ENCODE measurements around the gene ZNF777. TPM values are rescaled to one million over a fixed set of nuclear protein-coding genes. Genes with fewer than 3 reads are reported as not detected.
"Not testable (repeated sequence)": the region's sequence is repeated elsewhere in the genome, so short reads cannot be mapped to it uniquely, and the experiment has no call there.

Gene ZNF777
- total and polyA plus RNA-seq, 5 experiments from 2014 or later, result 1.1 to 18.9 (median 3.6) TPM

DNA sequence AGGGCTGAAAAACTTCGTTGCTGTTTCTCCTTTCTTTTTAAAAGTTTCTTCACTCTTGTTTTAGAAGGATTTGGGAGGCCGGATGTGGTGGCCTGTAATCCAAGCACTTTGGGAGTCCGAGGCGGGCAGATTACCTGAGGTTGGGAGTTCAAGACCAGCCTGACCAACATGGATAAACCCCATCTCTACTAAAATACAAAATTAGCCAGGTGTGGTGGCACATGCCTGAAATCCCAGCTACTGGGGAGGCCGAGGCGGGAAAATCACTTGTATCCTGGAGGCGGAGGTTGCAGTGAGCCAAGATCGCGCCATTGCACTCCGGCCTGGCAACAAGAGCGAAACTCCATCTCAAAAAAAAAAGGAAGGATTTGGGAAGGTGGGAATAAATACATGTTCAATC lies 14.8 kb downstream of the ZNF777 start:
- ATAC-seq, H3K27me3 Mint-ChIP-seq, H3K4me1 Mint-ChIP-seq, H3K27ac Mint-ChIP-seq, H3K4me3 Mint-ChIP-seq, DNase-seq, H3K9me3 Mint-ChIP-seq: not testable (repeated sequence)
- H3K36me3 Mint-ChIP-seq, result peaks cover 0 to 73% (median 34%) of the 10 kb centered on the region in 3 donors
- POLR2A ChIA-PET, result interaction anchor here (1.4 kb wide), 1 partner anchor 24 kb away, joined by 3 read pairs; no protein-coding TSS in a partner anchor

DNA sequence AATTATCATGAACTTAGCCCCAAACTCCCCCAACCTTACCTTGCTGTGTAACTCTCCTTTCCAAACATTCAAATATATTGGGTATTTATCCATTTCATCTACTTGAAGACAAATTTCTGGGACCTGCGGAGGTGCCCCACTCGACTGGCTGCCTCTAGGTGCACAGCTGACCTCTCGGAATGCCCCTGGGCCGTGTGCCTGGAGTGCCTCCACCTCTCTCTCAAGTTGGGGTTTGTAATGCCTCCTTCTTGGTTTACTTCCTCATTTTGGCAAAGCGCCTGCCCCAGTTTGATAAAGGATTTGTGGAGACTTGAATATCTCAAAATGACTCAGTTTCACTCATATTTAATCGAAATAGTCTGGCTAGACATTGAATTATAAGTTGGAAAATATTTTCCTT lies 16.6 kb downstream of the ZNF777 start:
- peak overlapping the region in 1 of 10 donors; percentile 52 for H3K27ac Mint-ChIP-seq
- no peaks in the 10 kb centered on the region for H3K9me3 Mint-ChIP-seq
- H3K36me3 Mint-ChIP-seq, result peaks cover 0 to 62% (median 21%) of the 10 kb centered on the region in 3 donors
- peaks cover 5 to 11% (median 8%) of the 10 kb centered on the region in 4 donors for H3K4me1 Mint-ChIP-seq
- DNase-seq (no peak), ATAC-seq (no peak)
- POLR2A ChIA-PET, result no interaction called here
- no peak overlapping the region for H3K4me3 Mint-ChIP-seq
- H3K27me3 Mint-ChIP-seq, result no peaks in the 10 kb centered on the region

DNA sequence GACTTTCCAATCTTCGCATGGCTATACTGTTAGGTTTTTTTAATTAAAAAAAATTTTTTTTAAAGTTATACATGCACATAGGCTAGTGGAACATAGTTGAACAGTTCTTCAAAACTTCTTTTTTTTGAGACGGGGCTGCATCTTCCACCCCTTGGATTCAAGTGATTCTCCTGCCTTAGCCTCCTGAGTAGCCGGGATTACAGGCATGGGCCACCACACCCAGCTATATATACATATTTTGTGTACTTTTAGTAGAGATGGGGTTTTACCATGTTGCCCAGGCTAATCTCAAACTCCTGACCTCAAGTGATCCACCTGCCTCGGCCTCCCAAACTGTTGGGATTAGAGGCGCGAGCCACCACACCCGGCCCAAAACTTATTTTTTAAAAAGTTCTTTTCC lies 17.3 kb downstream of the ZNF777 start:
- H3K27ac Mint-ChIP-seq, result peak overlapping the region in 1 of 10 donors; percentile 12
- H3K36me3 Mint-ChIP-seq, result peaks cover 0 to 57% (median 16%) of the 10 kb centered on the region in 3 donors
- DNase-seq, result no peak

DNA sequence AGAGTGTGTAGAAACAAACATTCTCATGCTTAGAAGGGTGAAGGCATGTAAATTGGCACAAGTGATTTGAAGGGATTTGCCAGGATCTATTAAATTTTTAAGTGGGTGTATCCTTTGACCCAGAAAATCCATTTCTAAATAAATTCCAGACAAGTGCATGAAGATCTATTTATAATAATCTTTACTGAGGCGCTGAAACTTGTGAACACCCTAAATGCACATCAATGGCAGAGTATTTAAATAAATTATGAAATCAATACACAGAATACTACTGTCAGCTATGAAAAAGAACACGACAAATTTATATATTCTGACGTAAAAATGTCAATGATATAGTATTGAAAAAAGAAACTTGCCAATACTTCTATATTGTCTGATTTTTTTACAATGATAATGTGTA lies 17.9 kb downstream of the ZNF777 start:
- Mint-ChIP-seq H3K27me3 (no peaks in the 10 kb centered on the region), H3K4me1 (peaks cover 5 to 14% (median 8%) of the 10 kb centered on the region in 4 donors), H3K36me3 (peaks cover 0 to 59% (median 16%) of the 10 kb centered on the region in 3 donors), H3K27ac (no peak overlapping the region), H3K4me3 (no peak overlapping the region), H3K9me3 (no peaks in the 10 kb centered on the region)
- POLR2A ChIA-PET, result interaction anchor here (0.6 kb wide), 1 partner anchor 288 kb away, joined by 3 read pairs; no protein-coding TSS in a partner anchor
- no peak for DNase-seq
- ATAC-seq, result no peak

More for the DNA sequence above, 17.3 kb downstream of the ZNF777 start:
- H3K4me1 Mint-ChIP-seq, result peaks cover 5 to 14% (median 8%) of the 10 kb centered on the region in 4 donors
- ATAC-seq, result no peak
- no peaks in the 10 kb centered on the region for H3K9me3 Mint-ChIP-seq
- POLR2A ChIA-PET, result no interaction called here
- no peaks in the 10 kb centered on the region for H3K27me3 Mint-ChIP-seq
- no peak overlapping the region for H3K4me3 Mint-ChIP-seq

DNA sequence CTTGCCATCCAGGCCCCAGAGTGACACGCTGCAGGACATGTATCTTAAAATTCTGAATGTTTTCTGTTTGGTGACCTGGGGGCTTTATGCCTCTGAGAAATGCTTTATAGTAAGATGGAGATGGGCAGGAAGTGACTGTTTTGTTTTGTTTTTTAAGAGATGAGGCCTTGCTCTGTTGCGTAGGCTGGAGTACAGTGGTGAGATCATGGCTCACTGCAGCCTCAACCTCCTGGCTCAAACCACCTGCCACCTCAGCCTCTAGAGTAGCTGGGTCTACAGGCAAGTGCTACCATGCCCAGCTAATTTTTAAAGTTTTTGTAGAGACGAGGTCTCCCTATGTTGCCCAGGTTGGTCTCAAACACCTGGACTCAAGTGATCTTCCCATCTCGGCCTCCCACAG lies 20.6 kb downstream of the ZNF777 start:
- H3K27ac Mint-ChIP-seq, result peak overlapping the region in 2 of 10 donors; percentile 46 to 60
- H3K4me3 Mint-ChIP-seq, result no peak overlapping the region
- no peaks in the 10 kb centered on the region for H3K9me3 Mint-ChIP-seq
- POLR2A ChIA-PET, result no interaction called here
- DNase-seq (no peak), ATAC-seq (peak in 1 of 2 donors; percentile 32)
- H3K36me3 Mint-ChIP-seq, result peaks cover 0 to 52% (median 15%) of the 10 kb centered on the region in 3 donors
- H3K4me1 Mint-ChIP-seq, result peaks cover 5 to 14% (median 8%) of the 10 kb centered on the region in 4 donors
- H3K27me3 Mint-ChIP-seq, result no peaks in the 10 kb centered on the region

DNA sequence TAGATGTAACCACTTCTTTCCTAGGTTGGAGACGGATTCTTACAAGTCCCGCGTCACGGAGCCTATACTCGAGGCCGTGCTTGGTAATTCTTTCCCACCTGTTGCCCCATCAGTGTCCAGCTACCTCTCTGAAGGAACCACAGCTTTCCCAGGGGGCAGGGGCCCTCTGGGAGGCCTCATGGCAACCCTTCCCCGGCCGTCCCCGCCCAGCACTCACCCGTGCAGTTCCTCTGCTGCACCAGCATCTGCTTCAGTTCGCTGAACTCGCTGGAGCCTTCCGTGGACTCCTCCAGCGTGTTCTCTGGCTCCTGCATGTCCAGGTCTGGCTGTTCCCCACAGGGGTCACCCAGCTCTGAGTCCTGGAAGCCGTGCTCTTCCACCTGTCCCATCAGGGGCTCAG lies 24.5 kb downstream of the ZNF777 start:
- DNase-seq, result no peak
- Mint-ChIP-seq H3K27ac (peak overlapping the region in 1 of 10 donors; percentile 53), H3K36me3 (peaks cover 0 to 62% (median 36%) of the 10 kb centered on the region in 3 donors), H3K4me1 (peaks cover 5 to 14% (median 7%) of the 10 kb centered on the region in 4 donors), H3K9me3 (no peaks in the 10 kb centered on the region), H3K27me3 (no peaks in the 10 kb centered on the region), H3K4me3 (no peak overlapping the region)
- POLR2A ChIA-PET, result interaction anchor here (0.9 kb wide), 1 partner anchor 15 kb away, joined by 3 read pairs; no protein-coding TSS in a partner anchor
- ATAC-seq, result no peak

DNA sequence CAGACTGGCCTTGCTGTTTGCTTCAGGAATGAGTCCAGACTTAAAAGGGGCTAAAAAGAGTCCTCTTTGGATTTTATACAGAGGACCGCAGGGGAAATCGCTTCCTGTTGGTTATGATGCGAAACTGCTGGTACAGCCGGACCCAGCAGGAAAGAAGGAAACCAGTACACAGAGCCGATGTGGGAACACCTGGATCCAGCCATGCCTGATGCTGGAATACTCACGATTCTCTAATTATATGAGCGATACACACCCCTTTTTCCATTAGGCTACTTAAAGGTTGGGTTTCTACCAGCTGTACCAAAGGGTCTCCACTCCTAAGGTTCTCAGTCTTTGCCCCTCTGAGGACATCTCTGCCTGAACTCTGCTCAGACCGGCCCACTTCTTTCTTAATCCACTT lies 27.7 kb downstream of the ZNF777 start:
- H3K27me3 Mint-ChIP-seq, result no peaks in the 10 kb centered on the region
- POLR2A ChIA-PET, result no interaction called here
- peaks cover 0 to 67% (median 38%) of the 10 kb centered on the region in 3 donors for H3K36me3 Mint-ChIP-seq
- peaks cover 0 to 12% (median 5%) of the 10 kb centered on the region in 4 donors for H3K4me1 Mint-ChIP-seq
- DNase-seq, result no peak
- H3K9me3 Mint-ChIP-seq, result no peaks in the 10 kb centered on the region
- no peak for ATAC-seq
- H3K27ac Mint-ChIP-seq, result peak overlapping the region in 2 of 10 donors; percentile 18 to 48
- H3K4me3 Mint-ChIP-seq, result no peak overlapping the region

DNA sequence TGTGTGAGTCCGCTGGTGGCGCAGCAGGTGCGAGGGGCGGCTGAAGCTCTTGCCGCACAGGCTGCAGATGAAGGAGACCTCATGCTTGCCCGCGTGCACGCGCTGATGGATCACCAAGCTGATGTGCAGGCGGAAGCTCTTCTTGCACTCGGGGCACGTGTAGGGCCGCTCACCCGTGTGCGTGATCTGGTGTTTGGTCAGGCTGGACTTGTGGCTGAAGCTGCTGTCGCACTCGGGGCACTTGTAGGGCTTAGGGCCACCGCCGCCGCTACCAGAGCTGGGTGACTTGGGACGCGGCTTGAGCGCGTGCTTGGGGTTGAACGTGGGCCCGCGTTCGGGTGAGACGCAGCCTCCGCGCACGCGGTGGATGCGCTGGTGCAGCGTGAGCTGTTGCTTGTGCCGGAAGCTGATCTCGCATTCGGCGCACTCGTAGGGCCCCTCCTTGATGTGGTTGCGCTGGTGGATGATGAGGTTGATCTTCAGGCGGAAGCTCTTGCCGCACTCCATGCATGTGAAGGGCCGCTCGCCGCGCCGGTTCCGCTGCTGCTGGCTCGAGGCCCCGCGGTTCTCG lies 28.7 kb downstream of the ZNF777 start:
- H3K27ac Mint-ChIP-seq, result peak overlapping the region in 1 of 10 donors; percentile 24
- H3K9me3 Mint-ChIP-seq, result no peaks in the 10 kb centered on the region
- ATAC-seq, result no peak
- no peaks in the 10 kb centered on the region for H3K27me3 Mint-ChIP-seq
- no peak overlapping the region for H3K4me3 Mint-ChIP-seq
- peaks cover 0 to 10% (median 5%) of the 10 kb centered on the region in 4 donors for H3K4me1 Mint-ChIP-seq
- POLR2A ChIA-PET, result interaction anchor here (1.1 kb wide), 1 partner anchor 10 kb away, joined by 3 read pairs; no protein-coding TSS in a partner anchor
- H3K36me3 Mint-ChIP-seq, result peaks cover 0 to 61% (median 38%) of the 10 kb centered on the region in 3 donors
- no peak for DNase-seq

DNA sequence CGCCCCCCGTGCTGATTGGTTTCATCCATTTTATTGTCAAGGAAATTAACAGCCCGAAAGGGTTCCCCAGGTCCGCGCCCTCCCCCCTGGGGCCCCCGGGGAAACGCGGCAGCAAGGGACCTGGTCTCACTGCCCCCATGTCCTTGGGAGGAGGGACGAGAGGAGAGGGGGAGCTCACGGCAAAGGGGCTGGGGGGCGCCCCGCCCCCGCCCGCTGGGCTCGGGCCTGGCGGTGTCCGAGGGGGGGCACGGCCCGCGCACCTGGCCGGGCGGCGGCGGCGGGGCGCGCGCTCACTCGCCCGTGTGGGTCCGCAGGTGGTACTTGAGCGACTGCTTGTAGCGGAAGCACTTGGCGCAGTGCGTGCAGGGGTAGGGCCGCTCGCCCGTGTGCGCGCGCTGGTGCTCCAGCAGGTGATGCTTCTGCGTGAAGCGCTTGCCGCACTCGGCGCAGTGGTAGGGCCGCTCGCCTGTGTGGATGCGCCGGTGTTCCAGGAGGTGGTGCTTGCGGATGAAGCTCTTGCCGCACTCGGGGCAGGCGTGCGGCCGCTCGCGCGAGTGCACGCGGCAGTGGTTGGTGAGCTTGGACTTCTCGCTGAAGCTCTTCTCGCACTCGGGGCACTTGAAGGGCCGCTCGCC lies 29.3 kb downstream of the ZNF777 start:
- peaks cover 0 to 55% (median 36%) of the 10 kb centered on the region in 3 donors for H3K36me3 Mint-ChIP-seq
- POLR2A ChIA-PET, result interaction anchor here (1.1 kb wide), 1 partner anchor 10 kb away, joined by 3 read pairs; no protein-coding TSS in a partner anchor

DNA sequence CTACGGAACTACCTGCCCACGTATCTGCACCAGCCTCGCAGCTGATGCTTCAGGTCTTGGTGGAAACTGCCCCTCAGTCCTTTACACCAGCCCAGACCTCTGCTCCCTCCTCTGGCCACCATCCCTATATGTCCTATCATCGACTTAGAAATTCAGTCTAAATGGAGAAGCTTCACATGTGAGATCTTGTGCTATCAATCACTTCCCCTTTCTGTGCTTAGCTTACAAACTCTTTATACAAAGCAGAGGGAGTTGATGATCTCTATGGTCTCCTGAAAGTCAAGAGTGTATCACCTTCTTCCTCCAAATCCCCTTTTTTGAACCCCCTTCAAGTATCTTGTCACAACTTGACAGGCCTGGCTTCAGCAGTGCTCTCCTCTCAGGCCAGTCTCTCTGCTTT lies 30.7 kb downstream of the ZNF777 start:
- H3K4me3 Mint-ChIP-seq, result peak overlapping the region in 1 of 10 donors; percentile 63
- ATAC-seq (no peak), DNase-seq (no peak)
- peaks cover 0 to 48% (median 30%) of the 10 kb centered on the region in 3 donors for H3K36me3 Mint-ChIP-seq
- peaks cover 0 to 10% (median 5%) of the 10 kb centered on the region in 4 donors for H3K4me1 Mint-ChIP-seq
- H3K27ac Mint-ChIP-seq, result no peak overlapping the region
- H3K27me3 Mint-ChIP-seq, result no peaks in the 10 kb centered on the region
- POLR2A ChIA-PET, result no interaction called here
- no peaks in the 10 kb centered on the region for H3K9me3 Mint-ChIP-seq

More for the DNA sequence above, 29.3 kb downstream of the ZNF777 start:
- no peak overlapping the region for H3K27ac Mint-ChIP-seq
- H3K27me3 Mint-ChIP-seq, result no peaks in the 10 kb centered on the region
- H3K4me3 Mint-ChIP-seq, result no peak overlapping the region
- no peaks in the 10 kb centered on the region for H3K9me3 Mint-ChIP-seq
- peaks cover 0 to 10% (median 5%) of the 10 kb centered on the region in 4 donors for H3K4me1 Mint-ChIP-seq
- ATAC-seq, result no peak
- DNase-seq, result no peak

DNA sequence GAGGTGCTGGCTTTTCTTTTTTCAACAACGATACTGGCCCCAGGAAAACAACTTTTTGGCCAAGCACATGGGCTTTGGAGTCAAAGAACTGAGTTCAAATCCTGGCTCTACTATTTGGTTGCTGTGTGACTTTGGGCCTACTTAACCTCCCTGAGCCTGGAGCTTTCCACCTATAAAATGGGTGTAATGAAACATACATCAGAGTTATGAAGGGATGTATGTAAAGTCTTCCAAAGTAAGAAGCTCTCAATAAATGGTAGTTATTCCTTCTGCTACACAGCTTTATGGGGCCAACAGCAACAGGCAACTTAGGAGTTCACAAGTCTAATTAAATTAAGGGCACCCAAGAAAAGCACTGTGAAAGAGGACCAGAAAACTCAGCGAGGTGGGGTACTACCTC lies 33.0 kb downstream of the ZNF777 start:
- Mint-ChIP-seq H3K27ac (peak overlapping the region in 1 of 10 donors; percentile 35), H3K36me3 (peaks cover 0 to 28% (median 12%) of the 10 kb centered on the region in 3 donors), H3K27me3 (no peaks in the 10 kb centered on the region), H3K4me3 (no peak overlapping the region), H3K9me3 (no peaks in the 10 kb centered on the region), H3K4me1 (peaks cover 5 to 10% (median 9%) of the 10 kb centered on the region in 4 donors)
- DNase-seq (no peak), ATAC-seq (no peak)
- POLR2A ChIA-PET, result no interaction called here

DNA sequence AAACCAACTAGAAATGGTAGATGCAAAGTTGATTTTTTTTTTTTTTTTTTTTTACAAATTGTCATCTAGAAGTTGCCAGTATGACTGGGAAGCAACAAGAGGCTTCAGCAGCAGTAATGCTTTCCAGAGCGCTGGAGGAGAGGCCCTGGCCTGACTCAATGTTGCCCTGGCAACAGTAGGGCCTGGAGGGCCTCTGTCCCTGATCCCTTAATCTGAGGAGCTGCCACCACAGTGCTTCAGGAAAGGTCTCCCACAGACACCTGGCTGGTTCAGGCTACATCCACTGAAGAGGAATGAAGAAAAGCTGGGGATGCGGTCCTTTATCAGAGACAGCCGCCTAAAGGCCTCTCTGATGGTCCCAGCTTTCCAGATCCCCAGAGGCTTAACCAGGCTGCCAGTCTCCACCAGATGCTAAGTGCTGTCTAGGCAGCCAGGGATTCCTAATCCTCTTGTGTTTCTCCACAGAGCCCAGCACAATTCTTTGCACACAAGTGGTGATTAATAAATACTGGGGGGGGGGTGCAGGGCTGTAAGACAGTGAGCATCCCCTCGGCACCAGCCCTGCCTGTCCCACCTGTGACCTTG lies 33.7 kb downstream of the ZNF777 start:
- no peaks in the 10 kb centered on the region for H3K9me3 Mint-ChIP-seq
- POLR2A ChIA-PET, result no interaction called here
- H3K27ac Mint-ChIP-seq, result peak overlapping the region in 1 of 10 donors; percentile 9
- DNase-seq (no peak), ATAC-seq (no peak)
- H3K27me3 Mint-ChIP-seq, result no peaks in the 10 kb centered on the region
- H3K36me3 Mint-ChIP-seq, result peaks cover 0 to 21% (median 6%) of the 10 kb centered on the region in 3 donors
- H3K4me3 Mint-ChIP-seq, result no peak overlapping the region
- H3K4me1 Mint-ChIP-seq, result peaks cover 5 to 10% (median 10%) of the 10 kb centered on the region in 4 donors

Data from naive thymus-derived CD8-positive, alpha-beta T cell (primary cell).